HL-60/S4 treated with phorbol 12-myristate 13-acetate at 8.2 ng/mL for 4 days and 3 days (cell line): ENCODE measurements around the gene TP53BP2.
"Not testable (repeated sequence)": the region's sequence is repeated elsewhere in the genome, so short reads cannot be mapped to it uniquely, and the experiment has no call there.

Experiments used
- in situ Hi-C: fragments of 300-500 bp; cut with MboI; formaldehyde crosslinking; loops from 2 replicates; pipeline ENCODE4 v1.15.0; 2022; ENCODE audit warnings: low sequenced_read_pairs

Gene TP53BP2

GRCh38 chr1:223856386-223856785, 10.6 kb upstream of the TP53BP2 start:
- in situ Hi-C loops = no loop called here

GRCh38 chr1:223853748-223854147, 8.0 kb upstream of the TP53BP2 start:
- in situ Hi-C loops = no loop called here

- in situ Hi-C loops = no loop called here
These were observed 7.5 kb upstream of the TP53BP2 start for GRCh38 chr1:223853275-223853674.

- in situ Hi-C loops = no loop called here
These were observed 6.6 kb upstream of the TP53BP2 start for GRCh38 chr1:223852337-223852736.

GRCh38 chr1:223849352-223850254, 3.9 kb upstream of the TP53BP2 start:
- in situ Hi-C loops = no loop called here

- in situ Hi-C loops = no loop called here
These were observed 2.8 kb upstream of the TP53BP2 start for GRCh38 chr1:223848536-223848935.

- in situ Hi-C loops = no loop called here
These were observed 2.1 kb upstream of the TP53BP2 start for GRCh38 chr1:223847781-223848345.

- in situ Hi-C loops = no loop called here
These were observed 524 bp downstream of the TP53BP2 start for GRCh38 chr1:223845037-223845809.

- in situ Hi-C loops = no loop called here
These were observed 1.0 kb downstream of the TP53BP2 start for GRCh38 chr1:223844787-223845036.

- in situ Hi-C loops = no loop called here
These were observed 1.6 kb downstream of the TP53BP2 start for GRCh38 chr1:223843934-223844786.

GRCh38 chr1:223842784-223843183, 3.0 kb downstream of the TP53BP2 start:
- in situ Hi-C loops = no loop called here

- in situ Hi-C loops = not testable (repeated sequence)
These were observed 3.6 kb downstream of the TP53BP2 start for GRCh38 chr1:223841977-223842623.

- in situ Hi-C loops = no loop called here
These were observed 5.5 kb downstream of the TP53BP2 start for GRCh38 chr1:223840254-223840653.

- in situ Hi-C loops = no loop called here
These were observed 7.5 kb downstream of the TP53BP2 start for GRCh38 chr1:223838125-223838854.

GRCh38 chr1:223837687-223838086, 8.1 kb downstream of the TP53BP2 start:
- in situ Hi-C loops = no loop called here

- in situ Hi-C loops = no loop called here
These were observed 8.5 kb downstream of the TP53BP2 start for GRCh38 chr1:223837206-223837605.

- in situ Hi-C loops = no loop called here
These were observed 9.2 kb downstream of the TP53BP2 start for GRCh38 chr1:223836586-223836985.

- in situ Hi-C loops = no loop called here
These were observed 10.0 kb downstream of the TP53BP2 start for GRCh38 chr1:223835754-223836153.

- in situ Hi-C loops = no loop called here
These were observed 11.0 kb downstream of the TP53BP2 start for GRCh38 chr1:223834660-223835263.
